Endodermal cell (in vitro differentiated cells): ENCODE data around the gene VDR. TPM values are rescaled to one million over a fixed set of nuclear protein-coding genes. Genes with fewer than 3 reads are reported as not detected.
A peak's percentile ranks its signal among the peaks of the same experiment; 100 is the strongest.

Source experiments
- DNase-seq: peaks from one replicate; pipeline ENCODE4 v3.0.0-alpha.2; 2017
- H3K27ac ChIP-seq: 2 replicates; pipeline ENCODE4 v1.5.1; 2013; ENCODE audit warnings: mild to moderate bottlenecking, low read depth, low read length, moderate library complexity
- H3K27me3 ChIP-seq: 2 replicates; pipeline ENCODE4 v1.6.1; 2013; ENCODE audit warnings: mild to moderate bottlenecking, low read length, moderate library complexity; ENCODE audit not compliant: insufficient read depth, control insufficient read depth, poor library complexity, severe bottlenecking
- H3K36me3 ChIP-seq: 2 replicates; pipeline ENCODE4 v1.7.0; 2013; ENCODE audit warnings: mild to moderate bottlenecking, low read length, moderate library complexity; ENCODE audit not compliant: control insufficient read depth, insufficient read depth
- H3K4me1 ChIP-seq: one replicate; pipeline ENCODE4 v1.7.0; 2013; ENCODE audit warnings: low read length; ENCODE audit not compliant: control insufficient read depth, insufficient read depth
- H3K4me3 ChIP-seq: 2 replicates; pipeline ENCODE4 v1.5.1; 2013; ENCODE audit warnings: mild to moderate bottlenecking, low read length, moderate library complexity
- H3K9ac ChIP-seq: 2 replicates; pipeline ENCODE4 v1.6.1; 2013; ENCODE audit warnings: mild to moderate bottlenecking, low read length, moderate library complexity; ENCODE audit not compliant: poor library complexity, severe bottlenecking; ENCODE audit errors: extremely low read depth
- H3K9me3 ChIP-seq: 2 replicates; pipeline ENCODE4 v1.6.1; 2013; ENCODE audit warnings: mild to moderate bottlenecking, low read length, moderate library complexity; ENCODE audit not compliant: control insufficient read depth
- H3K27ac Mint-ChIP-seq: 2 replicates; pipeline ENCODE4 v1.8.0; 2020; ENCODE audit warnings: mixed read lengths
- H3K27me3 Mint-ChIP-seq: 2 replicates; pipeline ENCODE4 v1.8.0; 2021; ENCODE audit warnings: mild to moderate bottlenecking, mixed read lengths; ENCODE audit not compliant: insufficient read depth
- H3K36me3 Mint-ChIP-seq: 2 replicates; pipeline ENCODE4 v1.8.0; 2020; ENCODE audit warnings: low read depth, mixed read lengths
- H3K4me1 Mint-ChIP-seq: 2 replicates; pipeline ENCODE4 v1.8.0; 2020; ENCODE audit warnings: mixed read lengths
- H3K4me3 Mint-ChIP-seq: 2 replicates; pipeline ENCODE4 v1.8.0; 2020; ENCODE audit warnings: mild to moderate bottlenecking, moderate library complexity, mixed read lengths
- H3K9me3 Mint-ChIP-seq: 2 replicates; pipeline ENCODE4 v1.8.0; 2020; ENCODE audit warnings: mild to moderate bottlenecking, mixed read lengths
- WGBS, 2 experiments: methylation state at CpG; one replicate each; pipeline versions ENCODE4 v1.1.5 to v1.1.7; 2013; ENCODE audit warnings: missing lambda C conversion rate in 2 of 2, mixed read lengths in 1 of 2; ENCODE audit not compliant: insufficient coverage in 1 of 2, insufficient read length in 1 of 2; 5-methylcytosine and 5-hydroxymethylcytosine counted together
- total RNA-seq, 2 donors: library from RNA; stranded (reverse); fragmentation: NEBNext Ultra II Directional in 1 of 2; extraction: Animal tissue kit (Norgen Biotek cat#: 25700) in 1 of 2; gene quantifications; 2 replicates in 1 of 2; 3 replicates in 1 of 2; pipeline ENCODE4 v1.2.1, GENCODE V29; 2021
- TF ChIP-seq, protein P1 (sequence below): fragments of 200-600 bp; sonication (generic); conservative IDR thresholded peaks from 2 replicates; pipeline ENCODE4 v1.5.0; 2021; ENCODE audit warnings: antibody characterized with exemption, mild to moderate bottlenecking

VDR gene
- total RNA-seq, 2 donors from 2014 or later: 0.04 TPM; not detected in 1

DNA sequence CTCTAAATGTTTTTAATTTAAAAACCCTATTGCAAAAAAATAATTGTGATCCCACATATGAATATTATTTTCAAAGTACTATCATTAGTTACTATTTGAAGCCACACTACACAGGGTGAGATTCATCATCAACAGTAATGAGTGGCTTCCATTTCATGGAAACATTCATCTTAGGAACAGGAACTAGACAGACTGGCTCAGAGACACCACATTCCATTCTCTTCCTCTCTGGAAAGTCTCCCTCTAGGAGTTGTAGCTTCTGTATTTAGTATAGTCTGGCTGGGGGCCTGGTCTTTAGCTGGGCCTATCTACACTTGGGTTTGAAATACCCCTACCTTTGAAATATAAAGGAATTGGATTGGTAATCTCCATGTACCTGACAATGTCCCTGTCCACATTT is 6.2 kb upstream of the VDR start:
- Histone ChIP-seq H3K36me3 (no peaks in the 10 kb centered on the region), H3K27ac (no peak overlapping the region), H3K4me1 (no peaks in the 10 kb centered on the region), H3K27me3 (peaks cover 63% of the 10 kb centered on the region), H3K9me3 (no peaks in the 10 kb centered on the region), H3K4me3 (no peak overlapping the region), H3K9ac (no peak overlapping the region)
- Mint-ChIP-seq H3K27ac (no peak overlapping the region), H3K4me1 (no peaks in the 10 kb centered on the region), H3K9me3 (no peaks in the 10 kb centered on the region), H3K36me3 (no peaks in the 10 kb centered on the region), H3K27me3 (peaks cover 75% of the 10 kb centered on the region), H3K4me3 (no peak overlapping the region)
- DNase-seq: peak; percentile 10
- TF ChIP-seq, protein P1, sequence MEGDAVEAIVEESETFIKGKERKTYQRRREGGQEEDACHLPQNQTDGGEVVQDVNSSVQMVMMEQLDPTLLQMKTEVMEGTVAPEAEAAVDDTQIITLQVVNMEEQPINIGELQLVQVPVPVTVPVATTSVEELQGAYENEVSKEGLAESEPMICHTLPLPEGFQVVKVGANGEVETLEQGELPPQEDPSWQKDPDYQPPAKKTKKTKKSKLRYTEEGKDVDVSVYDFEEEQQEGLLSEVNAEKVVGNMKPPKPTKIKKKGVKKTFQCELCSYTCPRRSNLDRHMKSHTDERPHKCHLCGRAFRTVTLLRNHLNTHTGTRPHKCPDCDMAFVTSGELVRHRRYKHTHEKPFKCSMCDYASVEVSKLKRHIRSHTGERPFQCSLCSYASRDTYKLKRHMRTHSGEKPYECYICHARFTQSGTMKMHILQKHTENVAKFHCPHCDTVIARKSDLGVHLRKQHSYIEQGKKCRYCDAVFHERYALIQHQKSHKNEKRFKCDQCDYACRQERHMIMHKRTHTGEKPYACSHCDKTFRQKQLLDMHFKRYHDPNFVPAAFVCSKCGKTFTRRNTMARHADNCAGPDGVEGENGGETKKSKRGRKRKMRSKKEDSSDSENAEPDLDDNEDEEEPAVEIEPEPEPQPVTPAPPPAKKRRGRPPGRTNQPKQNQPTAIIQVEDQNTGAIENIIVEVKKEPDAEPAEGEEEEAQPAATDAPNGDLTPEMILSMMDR: no peak

DNA sequence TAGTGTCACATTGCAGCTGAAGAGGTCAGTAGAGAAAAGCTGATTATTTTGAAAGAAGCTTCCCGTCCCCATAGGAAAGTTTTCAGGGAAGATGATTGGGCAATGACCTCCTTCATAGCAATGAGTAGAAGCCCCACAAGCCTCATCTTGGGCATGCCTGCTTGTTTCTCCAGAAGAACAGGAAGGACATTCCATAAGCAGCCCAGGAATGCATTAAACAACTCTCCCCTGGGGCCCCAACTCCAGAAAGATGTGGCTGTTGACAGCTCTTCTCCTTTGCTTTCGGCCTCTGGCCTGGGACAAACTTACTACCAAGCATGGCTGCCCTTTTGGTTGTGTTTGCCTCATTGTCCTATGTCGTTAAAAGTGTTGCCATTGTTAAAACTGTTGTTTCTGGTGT is 5.7 kb upstream of the VDR start:
- H3K4me1 Mint-ChIP-seq: no peaks in the 10 kb centered on the region

DNA sequence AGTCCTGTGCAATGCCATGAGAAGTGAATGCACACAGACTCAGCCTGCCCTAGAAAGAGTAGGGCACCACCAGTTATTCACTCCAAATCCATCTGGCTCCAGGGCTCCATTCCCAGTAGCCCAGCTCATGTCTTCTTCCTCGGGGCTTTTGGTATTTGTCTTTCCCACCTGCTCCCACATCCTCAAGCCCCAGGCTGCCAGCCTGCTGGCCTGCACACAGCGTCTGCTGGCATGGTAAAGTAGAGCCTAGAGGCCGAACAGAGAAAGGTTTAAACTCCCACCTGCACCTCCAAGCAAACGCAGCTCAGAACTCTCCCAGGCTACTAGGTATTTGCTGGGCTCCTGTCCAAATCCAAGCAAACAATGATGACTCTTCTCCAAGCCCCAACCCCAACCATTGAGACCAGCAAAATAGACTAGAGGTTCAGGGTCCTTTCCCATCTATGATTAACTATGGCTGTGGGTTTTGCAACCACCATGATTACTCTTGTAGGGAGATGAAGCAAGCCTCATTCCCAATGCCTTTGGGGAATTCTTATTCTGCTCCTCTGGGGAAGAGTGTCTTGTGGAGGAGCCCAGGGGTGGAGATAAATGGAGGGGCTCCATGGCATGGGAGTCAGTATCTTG is 5.2 kb upstream of the VDR start:
- Histone ChIP-seq H3K9ac (no peak overlapping the region), H3K4me1 (no peaks in the 10 kb centered on the region), H3K36me3 (no peaks in the 10 kb centered on the region), H3K27me3 (peaks cover 68% of the 10 kb centered on the region), H3K27ac (no peak overlapping the region), H3K9me3 (no peaks in the 10 kb centered on the region), H3K4me3 (no peak overlapping the region)
- Mint-ChIP-seq H3K27ac (no peak overlapping the region), H3K4me3 (no peak overlapping the region), H3K9me3 (no peaks in the 10 kb centered on the region), H3K27me3 (peaks cover 81% of the 10 kb centered on the region), H3K4me1 (no peaks in the 10 kb centered on the region), H3K36me3 (no peaks in the 10 kb centered on the region)
- TF ChIP-seq, protein P1: no peak
- WGBS, 2 experiments: 82 to 83% methylated on average over 1 to 4 of the region's 4 CpGs
- peak; percentile 32 for DNase-seq

More for the DNA sequence above, 5.7 kb upstream of the VDR start:
- Mint-ChIP-seq H3K27me3 (peaks cover 79% of the 10 kb centered on the region), H3K27ac (no peak overlapping the region), H3K9me3 (no peaks in the 10 kb centered on the region), H3K36me3 (no peaks in the 10 kb centered on the region), H3K4me3 (no peak overlapping the region)
- no peak overlapping the region for H3K4me3 ChIP-seq
- DNase-seq: peak; percentile 34
- H3K36me3 ChIP-seq: no peaks in the 10 kb centered on the region
- no peaks in the 10 kb centered on the region for H3K4me1 ChIP-seq
- no peaks in the 10 kb centered on the region for H3K9me3 ChIP-seq
- H3K27ac ChIP-seq: no peak overlapping the region
- peaks cover 63% of the 10 kb centered on the region for H3K27me3 ChIP-seq
- no peak overlapping the region for H3K9ac ChIP-seq
- TF ChIP-seq, protein P1: no peak
- WGBS, 2 experiments: 85 to 86% methylated on average over 2 to 3 of the region's 3 CpGs
